ENCODE measurements around the gene CCDC6.
"Not testable (repeated sequence)": the region's sequence is repeated elsewhere in the genome, so short reads cannot be mapped to it uniquely, and the experiment has no call there.

Gene CCDC6

GRCh38 chr10:59905066-59905730 lies 1.2 kb downstream of the CCDC6 start:
- peak in 1 of 2 experiments; percentile 17 for DNase-seq

- no peak for DNase-seq
These were observed 1.8 kb downstream of the CCDC6 start for GRCh38 chr10:59904426-59905065.

- DNase-seq: no peak
These were observed 2.5 kb downstream of the CCDC6 start for GRCh38 chr10:59903871-59904270.

GRCh38 chr10:59902016-59902415 lies 4.3 kb downstream of the CCDC6 start:
- DNase-seq: no peak

- DNase-seq: no peak
These were observed 4.9 kb downstream of the CCDC6 start for GRCh38 chr10:59901470-59901869.

GRCh38 chr10:59900048-59900727 lies 6.2 kb downstream of the CCDC6 start:
- DNase-seq: no peak

- DNase-seq: no peak
These were observed 8.1 kb downstream of the CCDC6 start for GRCh38 chr10:59898125-59898835.

GRCh38 chr10:59896191-59896590 lies 10.2 kb downstream of the CCDC6 start:
- DNase-seq: no peak

- DNase-seq: no peak
These were observed 10.7 kb downstream of the CCDC6 start for GRCh38 chr10:59895629-59896116.

GRCh38 chr10:59894114-59894513 lies 12.2 kb downstream of the CCDC6 start:
- no peak for DNase-seq

GRCh38 chr10:59892697-59893096 lies 13.7 kb downstream of the CCDC6 start:
- no peak for DNase-seq

GRCh38 chr10:59891936-59892335 lies 14.4 kb downstream of the CCDC6 start:
- DNase-seq: no peak

- DNase-seq: no peak
These were observed 15.0 kb downstream of the CCDC6 start for GRCh38 chr10:59891349-59891748.

- no peak for DNase-seq
These were observed 17.4 kb downstream of the CCDC6 start for GRCh38 chr10:59888781-59889435.

- peak in 1 of 2 experiments; percentile 10 for DNase-seq
These were observed 18.2 kb downstream of the CCDC6 start for GRCh38 chr10:59887972-59888640.

- no peak for DNase-seq
These were observed 19.4 kb downstream of the CCDC6 start for GRCh38 chr10:59887006-59887405.

- no peak for DNase-seq
These were observed 20.8 kb downstream of the CCDC6 start for GRCh38 chr10:59885430-59886134.

GRCh38 chr10:59884893-59885292 lies 21.5 kb downstream of the CCDC6 start:
- DNase-seq: not testable (repeated sequence)

- DNase-seq: no peak
These were observed 24.7 kb downstream of the CCDC6 start for GRCh38 chr10:59881640-59882039.

GRCh38 chr10:59880971-59881510 lies 25.3 kb downstream of the CCDC6 start:
- no peak for DNase-seq

- no peak for DNase-seq
These were observed 26.2 kb downstream of the CCDC6 start for GRCh38 chr10:59880019-59880717.

All from NCI-H2081 (cell line).